Measurements from ENCODE around the gene RUNX3.
"Not testable (repeated sequence)": the region's sequence is repeated elsewhere in the genome, so short reads cannot be mapped to it uniquely, and the experiment has no call there.

RUNX3 gene

GRCh38 chr1:24912376-24913273 is 17.5 kb downstream of the RUNX3 start:
- in situ Hi-C loops (cut with HindIII; ENCODE audit: low sequenced_read_pairs), result no loop called here
- no peak for DNase-seq (ENCODE audit: low read depth)
- H3K4me3 ChIP-seq (ENCODE audit: low read depth, low read length), result no peak overlapping the region
- no peak for TF ChIP-seq CTCF (IDR thresholded peaks at IDR 0.05; ENCODE audit: low read depth, low read length, missing control alignments)

- no peak overlapping the region for H3K4me3 ChIP-seq (ENCODE audit: low read depth, low read length)
- no peak for DNase-seq (ENCODE audit: low read depth)
- TF ChIP-seq CTCF (IDR thresholded peaks at IDR 0.05; ENCODE audit: low read depth, low read length, missing control alignments), result no peak
- in situ Hi-C loops (cut with HindIII; ENCODE audit: low sequenced_read_pairs), result no loop called here
Measured at GRCh38 chr1:24911651-24912155, 18.4 kb downstream of the RUNX3 start.

- H3K4me3 ChIP-seq (ENCODE audit: low read depth, low read length), result no peak overlapping the region
- in situ Hi-C loops (cut with HindIII; ENCODE audit: low sequenced_read_pairs), result no loop called here
- peak; percentile 20 for DNase-seq (ENCODE audit: low read depth)
- TF ChIP-seq CTCF (IDR thresholded peaks at IDR 0.05; ENCODE audit: low read depth, low read length, missing control alignments), result no peak
Measured at GRCh38 chr1:24910751-24911650, 19.1 kb downstream of the RUNX3 start.

GRCh38 chr1:24910210-24910609 is 19.9 kb downstream of the RUNX3 start:
- H3K4me3 ChIP-seq (ENCODE audit: low read depth, low read length), result no peak overlapping the region
- TF ChIP-seq CTCF (IDR thresholded peaks at IDR 0.05; ENCODE audit: low read depth, low read length, missing control alignments), result no peak
- in situ Hi-C loops (cut with HindIII; ENCODE audit: low sequenced_read_pairs), result no loop called here
- DNase-seq (ENCODE audit: low read depth), result no peak

GRCh38 chr1:24909388-24909898 is 20.6 kb downstream of the RUNX3 start:
- TF ChIP-seq CTCF (IDR thresholded peaks at IDR 0.05; ENCODE audit: low read depth, low read length, missing control alignments), result peak; percentile 76
- H3K4me3 ChIP-seq (ENCODE audit: low read depth, low read length), result no peak overlapping the region
- in situ Hi-C loops (cut with HindIII; ENCODE audit: low sequenced_read_pairs), result no loop called here
- DNase-seq (ENCODE audit: low read depth), result peak; percentile 36

GRCh38 chr1:24908591-24909259 is 21.4 kb downstream of the RUNX3 start:
- no peak for DNase-seq (ENCODE audit: low read depth)
- TF ChIP-seq CTCF (IDR thresholded peaks at IDR 0.05; ENCODE audit: low read depth, low read length, missing control alignments), result no peak
- in situ Hi-C loops (cut with HindIII; ENCODE audit: low sequenced_read_pairs), result no loop called here
- no peak overlapping the region for H3K4me3 ChIP-seq (ENCODE audit: low read depth, low read length)

- DNase-seq (ENCODE audit: low read depth); H3K4me3 ChIP-seq (ENCODE audit: low read depth, low read length); in situ Hi-C loops (cut with HindIII; ENCODE audit: low sequenced_read_pairs): not testable (repeated sequence)
Measured at GRCh38 chr1:24907587-24908294, 22.3 kb downstream of the RUNX3 start.

Measured in astrocyte of the cerebellum (primary cell).